Activated T-cell treated with anti-CD3 and anti-CD28 coated beads, Interleukin-2, amount 50 U/mL, for 1 hour (primary cell): ENCODE measurements around the gene DIPK1A.

Experiments
- DNase-seq: peaks from one replicate; pipeline ENCODE4 v3.0.0-alpha.2; 2020

Gene DIPK1A

DNA sequence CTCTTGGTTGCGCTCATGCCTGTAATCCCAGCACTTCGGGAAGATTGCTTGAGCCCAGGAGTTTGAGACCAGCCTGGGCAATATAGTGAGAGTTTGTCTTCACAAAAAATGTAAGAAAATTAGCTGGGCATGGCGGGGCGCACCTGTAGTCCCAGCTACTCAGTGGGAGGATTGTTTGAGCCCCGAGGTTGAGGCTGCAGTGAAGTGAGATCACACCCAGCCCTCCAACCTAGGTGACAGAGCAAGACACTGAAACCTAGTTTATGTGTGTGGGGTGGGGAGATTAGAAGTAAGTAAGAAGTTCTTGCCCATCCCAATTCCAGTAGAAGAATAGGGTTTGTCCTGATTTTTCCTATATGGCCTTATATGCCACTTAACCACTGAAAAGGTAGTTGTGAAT lies 127.4 kb downstream of the DIPK1A start:
- DNase-seq, result no peak

DNA sequence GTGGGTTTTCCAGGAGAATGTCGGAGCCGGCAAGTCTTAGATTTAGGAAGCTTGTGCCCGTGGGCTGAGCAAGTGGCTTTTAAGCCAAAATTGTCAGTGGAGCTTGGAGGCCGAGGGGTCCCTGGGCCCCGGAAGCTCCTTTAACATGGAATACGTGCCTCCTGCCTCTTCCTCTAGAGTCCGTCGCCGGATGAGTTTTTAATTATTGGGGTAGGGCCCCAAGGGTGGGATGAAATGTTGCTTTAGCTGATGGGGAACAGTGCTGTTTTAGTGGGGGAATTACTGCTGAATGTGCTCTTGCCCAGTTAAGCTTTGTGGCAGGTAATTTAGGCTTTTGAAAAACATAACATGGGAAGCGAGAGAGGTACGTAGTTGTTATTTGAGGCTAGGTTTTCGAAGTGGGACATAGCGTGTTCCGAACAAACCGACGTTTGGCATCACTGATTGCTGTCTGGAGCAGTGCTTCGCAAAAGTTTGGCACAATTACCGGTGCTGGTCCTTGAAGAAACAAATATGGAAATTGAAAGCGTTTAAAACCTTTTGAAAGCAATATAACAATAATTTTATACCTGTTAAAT lies 128.6 kb downstream of the DIPK1A start:
- no peak for DNase-seq

DNA sequence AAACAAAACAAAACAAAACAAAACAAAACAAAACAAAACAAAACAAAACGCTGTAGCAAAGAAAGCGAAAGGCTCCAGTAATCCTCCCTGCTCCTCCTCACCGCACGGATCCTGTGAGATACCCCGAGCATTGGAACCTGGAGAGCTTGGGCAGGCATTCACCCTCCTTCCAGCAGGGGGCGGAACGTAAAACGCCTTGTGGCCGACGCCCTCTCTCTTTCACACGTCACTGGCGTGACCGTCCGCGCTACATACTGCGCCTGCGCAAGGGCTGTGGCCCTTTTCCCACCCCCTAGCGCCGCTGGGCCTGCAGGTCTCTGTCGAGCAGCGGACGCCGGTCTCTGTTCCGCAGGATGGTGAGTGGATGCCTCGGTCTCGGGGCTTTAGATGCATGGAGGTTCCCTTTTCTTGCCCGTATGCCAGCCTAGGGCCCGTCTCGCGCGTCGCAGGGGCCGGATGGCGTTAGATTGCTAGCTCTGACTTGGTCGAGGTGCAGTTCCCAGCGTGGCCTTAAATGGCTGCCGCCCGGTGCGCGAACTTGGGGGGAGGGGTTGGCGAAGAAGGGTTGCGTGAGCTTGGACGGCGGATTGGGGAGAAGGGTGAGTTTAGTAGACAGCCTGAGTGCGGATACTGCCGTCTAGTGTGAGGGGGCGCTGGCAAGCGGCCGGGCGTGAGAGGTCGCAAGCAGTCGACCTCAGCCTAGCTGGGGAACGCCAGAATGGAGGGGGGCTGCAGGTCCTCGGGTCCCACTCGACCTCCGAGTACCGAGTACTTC lies 129.3 kb downstream of the DIPK1A start, which contains the start of gene RPL5:
TSS of gene RPL5 (plus strand) at position 279 of the 775 bp plus-strand sequence. CDS start at position 354, 75 bp downstream.
- peak; percentile 98 for DNase-seq

DNA sequence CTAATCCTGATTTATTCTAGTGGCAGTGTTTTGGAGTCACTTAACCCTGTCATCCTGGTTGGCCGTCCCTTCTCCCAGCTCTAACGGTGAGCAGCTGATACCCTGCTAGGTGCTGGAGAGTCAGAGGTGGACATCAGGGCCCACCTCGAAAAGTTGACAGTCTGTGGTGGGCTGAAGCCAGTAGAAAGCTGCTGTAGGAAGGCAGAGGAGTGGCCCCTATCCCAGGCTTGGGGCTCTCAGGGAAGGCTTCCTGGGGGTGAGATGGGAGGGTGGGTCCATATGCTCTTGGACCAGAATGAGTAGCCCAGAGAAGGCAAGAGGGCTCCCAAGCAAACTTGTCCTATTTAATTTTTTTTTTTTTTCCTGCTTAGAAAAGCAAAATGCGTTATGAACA lies 129.9 kb downstream of the DIPK1A start:
- DNase-seq, result no peak

DNA sequence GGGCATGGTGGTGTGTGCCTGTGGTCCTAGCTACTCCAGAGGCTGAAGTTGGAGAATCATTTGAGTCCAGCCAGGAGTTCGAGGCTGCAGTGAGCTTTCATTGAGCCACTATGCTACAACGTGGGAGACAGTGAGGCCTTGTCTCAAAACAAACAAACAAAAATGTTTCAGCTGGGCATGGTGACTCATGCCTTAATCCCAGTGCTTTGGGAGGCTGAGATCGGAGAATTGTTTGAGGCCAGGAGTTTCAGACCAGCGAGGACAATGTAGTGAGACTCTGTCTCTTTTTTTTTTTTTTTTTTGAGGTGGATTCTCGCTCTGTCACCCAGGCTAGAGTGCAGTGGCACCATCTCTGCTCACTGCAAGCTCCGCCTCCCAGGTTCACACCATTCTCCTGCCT lies 134.5 kb downstream of the DIPK1A start:
- DNase-seq, result no peak

DNA sequence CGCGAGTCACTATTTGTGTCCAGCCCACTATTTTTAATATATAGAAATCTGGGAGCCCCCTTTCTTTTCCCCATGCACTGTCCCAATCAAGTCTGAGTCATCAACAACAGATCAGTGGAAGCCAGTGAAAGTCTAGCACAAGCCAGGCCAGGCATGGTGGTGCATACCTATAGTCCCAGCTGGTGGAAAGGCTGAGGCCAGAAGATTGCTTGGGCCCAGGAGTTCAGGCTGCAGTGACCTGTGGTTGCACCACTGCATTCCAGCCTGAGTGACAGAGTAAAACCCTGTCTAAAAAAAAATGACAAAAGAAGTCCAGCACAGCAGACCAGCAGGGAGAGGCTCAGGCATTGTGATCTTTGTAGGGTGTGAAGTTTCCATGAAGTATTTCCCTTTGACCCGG lies 138.4 kb downstream of the DIPK1A start:
- DNase-seq, result no peak

DNA sequence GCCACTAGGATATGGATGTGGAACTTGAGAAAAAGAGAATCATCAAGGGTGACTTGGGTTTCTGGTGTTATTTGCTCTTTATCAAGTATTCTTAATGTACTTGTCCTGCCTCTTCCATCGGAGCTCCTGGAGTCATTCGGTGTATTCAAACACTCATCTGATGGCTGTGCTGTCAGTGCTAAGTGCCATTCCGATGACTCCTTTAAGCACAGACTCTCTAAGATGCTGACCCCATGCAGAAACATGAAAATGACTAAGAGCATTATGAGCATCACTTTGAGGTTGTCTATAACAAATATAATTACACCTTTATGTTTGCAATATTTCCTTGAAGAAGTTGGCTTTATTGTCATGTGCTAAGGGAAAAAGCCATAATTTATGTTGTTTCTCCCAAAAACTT lies 140.7 kb downstream of the DIPK1A start:
- no peak for DNase-seq

DNA sequence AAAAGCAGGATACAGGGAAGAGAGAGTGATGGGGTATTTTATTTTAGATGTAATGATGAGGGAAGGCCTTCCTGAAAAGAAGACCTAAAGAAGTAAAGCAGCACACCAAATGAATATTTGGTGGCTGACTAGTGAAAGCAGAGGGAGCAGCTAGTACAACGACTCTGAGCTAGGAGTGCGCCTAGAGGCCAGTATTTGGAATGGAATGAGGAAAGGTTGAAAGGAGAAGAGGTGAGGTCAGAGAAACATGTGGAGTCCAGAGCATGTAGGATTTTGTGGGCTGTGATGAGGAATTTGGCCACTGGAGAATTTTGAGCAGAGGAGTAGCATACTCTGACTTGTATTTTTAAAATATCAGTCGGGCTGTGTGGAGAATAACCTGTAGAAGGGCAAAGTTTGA lies 141.2 kb downstream of the DIPK1A start:
- no peak for DNase-seq

DNA sequence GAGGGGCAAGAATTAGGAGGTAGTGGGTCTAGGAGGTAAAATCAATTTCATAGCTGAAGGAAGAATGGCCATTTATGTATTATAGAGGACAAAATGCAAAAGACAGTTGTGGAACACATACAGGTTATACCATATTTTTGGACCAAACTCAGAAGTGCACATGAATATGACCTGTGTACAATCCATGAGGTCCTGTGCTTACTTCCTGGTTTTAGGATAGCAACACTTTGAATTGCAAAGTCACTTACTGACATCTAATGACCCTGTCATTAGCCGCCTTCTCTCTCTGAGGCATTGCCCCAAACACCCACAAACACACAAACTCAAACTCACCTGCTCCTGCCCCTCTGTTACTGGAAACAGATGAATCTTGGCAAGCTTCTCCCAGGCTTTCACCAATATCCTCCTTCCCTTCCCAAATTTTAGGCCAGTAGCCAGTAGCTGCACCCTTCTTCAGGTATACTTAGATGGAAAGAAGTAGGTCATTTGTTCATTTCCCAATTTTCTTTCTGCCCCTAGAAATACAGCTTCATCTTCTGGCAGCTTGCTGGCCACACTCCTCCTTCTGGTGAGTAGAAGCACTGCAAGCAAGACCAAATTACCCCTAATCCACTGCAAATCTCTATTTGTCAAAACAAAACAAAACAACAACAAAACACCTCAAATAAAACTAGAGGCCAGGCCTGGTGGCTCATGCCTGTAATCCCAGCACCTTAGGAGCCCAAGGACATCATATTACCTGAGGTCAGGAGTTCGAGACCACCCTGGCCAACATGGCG lies 143.1 kb downstream of the DIPK1A start:
- DNase-seq, result no peak

DNA sequence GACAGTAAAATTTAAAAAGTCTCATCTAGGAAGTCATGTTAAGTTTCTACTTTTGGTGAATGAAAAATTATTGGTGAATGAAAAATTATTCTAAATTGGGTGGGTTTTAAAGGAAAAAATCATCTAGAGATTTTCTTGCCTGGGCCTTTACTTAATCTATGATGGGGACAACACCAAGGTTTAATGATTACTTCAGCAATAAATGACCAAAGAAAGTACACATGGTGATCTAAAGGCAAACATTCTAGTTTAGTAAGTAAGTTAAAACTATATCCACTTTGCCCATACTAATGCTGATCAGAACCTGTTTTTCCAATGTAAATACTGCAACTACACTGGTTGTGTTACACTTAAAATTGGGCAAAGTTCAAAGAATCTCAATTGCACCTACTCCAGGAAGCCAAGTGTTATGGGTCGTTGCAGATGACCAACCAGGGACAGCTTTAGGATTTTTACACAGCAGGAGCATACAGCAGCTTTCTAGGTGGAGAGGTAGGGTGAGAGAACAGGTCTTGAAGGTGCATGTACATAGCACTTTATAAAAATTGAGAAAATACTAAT lies 144.0 kb downstream of the DIPK1A start:
- DNase-seq, result no peak

DNA sequence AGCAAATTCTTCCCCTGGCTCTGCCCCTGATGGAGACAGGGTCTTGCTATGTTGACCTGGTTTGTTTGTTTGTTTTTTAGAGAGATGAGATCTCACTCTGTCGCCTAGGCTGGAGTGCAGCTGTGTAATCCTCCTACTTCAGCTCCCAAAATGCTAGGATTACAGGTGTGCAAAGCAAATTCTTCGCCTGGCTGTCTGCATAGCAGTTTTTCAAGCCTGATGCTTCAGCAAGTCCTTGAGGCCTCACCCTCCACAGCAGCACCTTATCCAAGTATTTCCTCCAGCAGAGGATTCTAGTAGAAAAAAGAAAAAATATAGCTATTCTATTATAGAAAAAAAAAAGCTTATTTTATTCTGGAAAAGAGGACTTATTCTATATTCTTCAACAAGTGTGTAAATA lies 144.5 kb downstream of the DIPK1A start:
- DNase-seq, result no peak

DNA sequence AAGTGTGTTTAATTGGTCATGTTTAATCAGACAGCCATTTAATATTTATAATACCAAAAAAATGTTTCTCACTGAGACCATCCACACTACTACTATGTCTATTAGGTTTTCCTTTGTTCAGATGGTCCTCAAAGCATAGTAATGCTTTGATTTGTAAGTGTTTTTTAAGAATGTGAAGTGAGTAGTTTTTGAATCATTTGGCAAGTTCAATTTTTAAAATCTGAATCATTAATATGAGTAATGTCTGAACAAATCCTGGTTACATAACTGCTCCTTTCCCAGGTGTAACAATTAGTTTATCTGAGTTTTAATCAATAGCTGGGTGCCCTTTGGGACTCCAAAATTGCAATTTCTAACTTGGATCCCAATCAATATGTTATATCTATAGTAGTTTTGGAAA lies 152.9 kb downstream of the DIPK1A start:
- DNase-seq, result no peak

DNA sequence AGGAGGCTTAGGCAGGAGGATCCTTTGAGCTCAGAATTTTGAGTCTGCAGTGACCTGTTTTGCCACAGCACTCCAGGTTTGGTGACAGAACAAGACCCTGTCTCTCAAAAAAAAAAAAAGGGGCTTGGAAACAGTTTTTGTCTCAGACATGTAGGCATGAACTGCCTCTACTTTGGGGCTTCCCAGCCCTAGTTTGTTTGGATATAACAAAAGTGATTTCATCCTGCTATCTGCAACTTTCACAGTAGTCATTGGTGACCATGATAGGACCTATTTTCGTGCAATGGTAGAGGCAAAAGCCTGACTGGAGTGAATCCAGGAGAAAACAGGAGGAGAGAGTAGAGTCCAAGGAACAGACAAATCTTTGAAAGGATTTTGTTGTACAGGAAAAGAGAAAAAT lies 156.0 kb downstream of the DIPK1A start:
- DNase-seq, result no peak

DNA sequence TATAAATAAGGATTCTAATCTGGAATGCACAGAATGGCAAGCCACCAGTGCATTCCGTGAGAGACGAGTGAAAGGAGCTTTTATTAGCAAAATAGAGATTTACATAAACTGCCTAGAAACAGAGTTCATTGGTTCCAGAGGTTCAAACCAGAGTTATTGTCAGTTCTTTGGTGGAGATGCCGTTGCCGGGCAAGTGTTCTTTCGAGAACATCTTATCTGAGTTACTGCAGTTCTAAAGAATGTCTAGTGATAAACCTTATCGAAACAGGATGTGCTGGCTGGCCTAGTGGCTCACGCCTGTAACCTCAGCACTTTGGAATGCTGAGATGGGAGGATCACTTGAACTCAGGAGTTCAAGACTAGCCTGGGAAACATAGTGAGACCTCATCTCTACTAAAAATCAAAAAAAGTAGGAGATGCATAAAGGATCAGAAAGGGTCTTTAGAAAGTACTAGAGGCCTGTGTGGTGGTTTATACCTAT lies 156.5 kb downstream of the DIPK1A start:
- DNase-seq, result no peak

DNA sequence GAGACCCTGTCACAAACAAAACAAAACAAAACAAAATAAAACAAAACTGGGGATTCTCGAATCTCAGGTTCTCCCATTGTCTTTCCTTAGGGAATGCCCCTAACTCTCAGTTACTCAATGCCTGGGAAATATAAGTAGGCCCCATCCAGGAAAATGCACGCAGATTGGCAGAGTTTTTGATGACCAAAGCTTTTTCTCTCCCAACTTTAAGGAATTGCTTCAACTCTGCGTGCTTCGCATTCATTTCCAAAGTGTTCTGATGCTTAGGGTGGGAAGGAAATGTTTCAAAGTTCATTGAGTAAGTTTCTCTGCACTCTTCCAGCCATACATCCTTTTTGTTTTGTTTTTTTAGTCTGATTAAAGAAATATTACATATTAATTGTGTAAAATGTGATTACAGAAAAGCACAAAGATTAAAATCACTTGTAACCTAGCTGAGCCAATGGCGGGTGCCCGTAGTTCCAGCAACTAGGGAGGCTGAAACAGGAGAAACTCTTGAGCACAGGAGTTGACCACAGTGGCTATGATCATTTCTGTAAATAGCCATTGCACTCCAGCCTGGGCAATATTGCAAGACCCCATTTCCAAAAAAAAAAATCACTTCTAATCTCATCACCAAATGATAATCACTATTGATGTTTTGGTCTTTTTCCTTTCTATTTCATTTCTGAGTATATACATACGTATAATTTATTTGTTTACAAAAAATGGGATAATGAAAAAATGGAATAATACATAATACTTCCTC lies 157.9 kb downstream of the DIPK1A start:
- no peak for DNase-seq

DNA sequence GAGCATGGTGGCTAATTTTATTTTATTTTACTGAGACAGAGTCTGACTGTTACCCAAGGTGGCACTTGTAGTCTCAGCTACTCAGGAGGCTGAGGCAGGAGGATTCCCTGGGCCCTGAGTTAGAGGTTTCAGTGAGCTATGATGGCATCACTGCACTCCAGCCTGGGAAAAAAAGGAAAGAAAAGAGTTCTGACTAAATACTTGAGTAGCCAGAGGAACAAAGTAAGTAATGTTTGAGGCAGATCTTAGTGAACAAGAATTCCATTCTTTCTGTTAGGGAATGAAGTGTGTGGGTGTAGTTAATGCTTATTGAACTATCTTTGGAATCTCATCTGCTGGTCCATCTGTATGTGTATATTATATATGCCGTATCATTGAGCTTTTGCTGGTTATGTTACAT lies 163.3 kb downstream of the DIPK1A start:
- DNase-seq, result no peak

DNA sequence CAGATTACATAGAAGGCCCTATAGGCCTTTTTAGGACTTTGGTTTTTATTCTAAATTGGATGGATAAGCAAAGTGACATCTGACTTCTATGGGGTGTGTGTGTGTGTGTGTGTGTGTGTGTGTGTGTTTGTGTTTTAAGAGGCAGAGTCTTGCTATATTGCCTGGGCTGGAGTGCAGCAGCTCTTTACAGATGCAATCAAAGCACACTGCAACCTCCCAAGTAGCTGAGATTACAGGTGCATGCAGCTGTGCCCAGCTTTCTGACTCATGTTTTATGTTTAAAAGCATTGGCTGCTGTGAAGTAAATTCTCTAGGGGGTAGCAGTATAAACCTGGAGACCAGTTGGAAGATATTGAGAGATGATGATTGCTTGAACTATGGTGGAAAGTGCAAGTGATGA lies 164.0 kb downstream of the DIPK1A start:
- DNase-seq, result no peak

DNA sequence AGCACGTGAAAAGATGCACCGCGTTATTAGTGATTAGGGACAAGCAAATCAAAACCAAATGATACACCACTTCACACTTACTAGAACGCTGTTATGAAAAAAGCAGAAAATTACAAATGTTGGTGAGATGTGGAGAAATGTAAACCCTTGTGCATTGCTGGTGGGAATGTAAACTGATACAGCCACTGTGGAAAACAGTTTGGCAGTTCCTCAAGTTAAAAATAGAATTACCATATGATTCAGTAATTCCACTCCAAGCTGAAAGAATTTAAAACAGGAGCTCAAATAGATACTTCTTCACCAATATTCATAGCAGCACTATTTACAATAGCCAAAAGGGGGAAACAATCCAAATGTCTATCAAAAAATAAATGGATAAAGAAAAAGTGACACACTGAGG lies 166.1 kb downstream of the DIPK1A start:
- no peak for DNase-seq

DNA sequence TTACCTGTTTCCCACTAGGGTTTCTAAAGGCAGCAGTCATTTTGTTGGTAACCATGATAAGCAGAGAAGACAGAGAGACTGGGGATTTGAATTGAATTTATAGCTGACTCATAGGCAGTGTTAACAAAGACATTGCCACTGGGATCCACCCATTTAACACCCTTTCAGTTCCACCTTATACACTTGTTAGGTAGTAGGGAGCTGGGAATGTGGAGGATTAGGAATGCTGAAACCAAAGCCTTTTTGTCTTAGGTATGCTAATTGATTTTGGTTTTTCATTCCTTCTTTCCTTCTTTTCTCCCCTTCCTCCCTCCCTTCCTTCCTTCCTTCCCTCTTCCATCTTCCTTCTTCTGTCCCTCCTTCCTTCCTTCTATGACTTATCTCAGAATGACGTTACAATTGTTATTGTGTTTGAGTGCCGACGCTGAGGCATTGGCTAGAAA lies 168.9 kb downstream of the DIPK1A start:
- DNase-seq, result no peak
